ENCODE measurements around the gene KCNMA1. TPM values are rescaled to one million over a fixed set of nuclear protein-coding genes. Genes with fewer than 3 reads are reported as not detected.

KCNMA1 gene
- total RNA-seq, 1 experiment from 2014 or later, result 0.45 TPM

- Mint-ChIP-seq H3K4me1 (ENCODE audit: low read depth, unreplicated experiment) (no peaks in the 10 kb centered on the region), H3K27me3 (ENCODE audit: unreplicated experiment) (peaks cover 32% of the 10 kb centered on the region), H3K36me3 (ENCODE audit: insufficient read depth, unreplicated experiment) (no peaks in the 10 kb centered on the region), H3K27ac (ENCODE audit: unreplicated experiment) (no peak overlapping the region), H3K4me3 (ENCODE audit: low read depth, unreplicated experiment) (no peak overlapping the region), H3K9me3 (ENCODE audit: low read depth, unreplicated experiment) (no peaks in the 10 kb centered on the region)
- CTCF ChIA-PET, result no interaction called here
- no peak for DNase-seq
- intact Hi-C loops (cut with micrococcal nuclease; ENCODE audit: unreplicated experiment), result no loop called here
- TF ChIP-seq CTCF (IDR thresholded peaks at IDR 0.05; ENCODE audit: unreplicated experiment), result no peak
- BruUV-seq (replicated peaks), result no TSS peak
Observed at GRCh38 chr10:77022671-77023070, 614.9 kb downstream of the KCNMA1 start.

DNA sequence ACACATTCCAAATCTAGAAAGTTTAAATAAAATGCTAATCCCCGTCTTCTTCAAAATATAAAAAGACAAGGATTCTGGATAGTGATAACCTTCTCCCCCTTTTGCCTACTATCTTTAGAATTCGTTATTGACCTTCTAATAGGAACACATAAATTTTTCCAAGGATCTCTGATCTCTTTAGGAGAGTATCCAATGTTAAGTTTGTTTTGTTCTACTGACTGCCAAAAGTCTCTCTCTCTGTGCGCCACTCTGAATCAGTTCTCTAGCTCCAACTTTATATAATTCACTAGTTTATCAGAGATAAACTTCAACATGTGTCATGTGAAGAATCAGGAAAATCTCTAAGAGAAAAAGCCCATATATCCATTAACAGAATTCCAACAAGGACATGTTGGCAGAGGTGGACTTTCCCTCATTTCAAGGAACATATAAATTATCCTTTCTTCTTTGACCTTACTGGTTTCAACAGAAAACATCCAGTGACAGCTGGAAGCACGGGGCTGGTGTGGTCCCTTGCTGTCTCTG is 615.6 kb downstream of the KCNMA1 start:
- DNase-seq, result no peak
- H3K27ac Mint-ChIP-seq (ENCODE audit: unreplicated experiment), result no peak overlapping the region
- peaks cover 32% of the 10 kb centered on the region for H3K27me3 Mint-ChIP-seq (ENCODE audit: unreplicated experiment)
- CTCF ChIA-PET, result no interaction called here
- H3K36me3 Mint-ChIP-seq (ENCODE audit: insufficient read depth, unreplicated experiment), result no peaks in the 10 kb centered on the region
- H3K9me3 Mint-ChIP-seq (ENCODE audit: low read depth, unreplicated experiment), result no peaks in the 10 kb centered on the region
- no peaks in the 10 kb centered on the region for H3K4me1 Mint-ChIP-seq (ENCODE audit: low read depth, unreplicated experiment)
- intact Hi-C loops (cut with micrococcal nuclease; ENCODE audit: unreplicated experiment), result no loop called here
- TF ChIP-seq CTCF (IDR thresholded peaks at IDR 0.05; ENCODE audit: unreplicated experiment), result no peak
- no TSS peak for BruUV-seq (replicated peaks)
- H3K4me3 Mint-ChIP-seq (ENCODE audit: low read depth, unreplicated experiment), result no peak overlapping the region

GRCh38 chr10:77020426-77021040 is 617.1 kb downstream of the KCNMA1 start:
- no TSS peak for BruUV-seq (replicated peaks)
- intact Hi-C loops (cut with micrococcal nuclease; ENCODE audit: unreplicated experiment), result no loop called here
- Mint-ChIP-seq H3K27me3 (ENCODE audit: unreplicated experiment) (peaks cover 44% of the 10 kb centered on the region), H3K9me3 (ENCODE audit: low read depth, unreplicated experiment) (no peaks in the 10 kb centered on the region), H3K36me3 (ENCODE audit: insufficient read depth, unreplicated experiment) (no peaks in the 10 kb centered on the region), H3K4me3 (ENCODE audit: low read depth, unreplicated experiment) (no peak overlapping the region), H3K27ac (ENCODE audit: unreplicated experiment) (no peak overlapping the region), H3K4me1 (ENCODE audit: low read depth, unreplicated experiment) (no peaks in the 10 kb centered on the region)
- no peak for TF ChIP-seq CTCF (IDR thresholded peaks at IDR 0.05; ENCODE audit: unreplicated experiment)
- CTCF ChIA-PET, result no interaction called here
- no peak for DNase-seq

DNA sequence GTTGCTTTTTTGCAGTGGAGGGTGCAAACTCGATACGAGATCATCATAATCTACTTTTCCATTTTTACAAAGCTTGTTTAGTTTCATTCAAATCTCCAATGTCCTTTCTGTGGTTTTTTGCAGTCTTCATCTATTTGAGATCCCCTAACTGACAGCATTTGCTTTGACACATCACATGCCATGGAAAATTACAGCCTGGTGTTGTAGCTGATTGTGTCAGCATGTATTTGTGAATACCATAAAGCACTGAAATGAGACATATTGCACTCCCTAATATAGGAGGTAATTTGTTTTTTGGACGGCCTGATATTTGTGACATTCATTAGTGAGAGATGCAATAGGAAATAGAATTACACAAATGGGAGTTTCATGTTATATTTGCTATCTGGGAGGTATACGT is 620.8 kb downstream of the KCNMA1 start:
- no peaks in the 10 kb centered on the region for H3K36me3 Mint-ChIP-seq (ENCODE audit: insufficient read depth, unreplicated experiment)
- H3K4me3 Mint-ChIP-seq (ENCODE audit: low read depth, unreplicated experiment), result no peak overlapping the region
- no peak for DNase-seq
- H3K27ac Mint-ChIP-seq (ENCODE audit: unreplicated experiment), result no peak overlapping the region
- intact Hi-C loops (cut with micrococcal nuclease; ENCODE audit: unreplicated experiment), result no loop called here
- H3K4me1 Mint-ChIP-seq (ENCODE audit: low read depth, unreplicated experiment), result no peaks in the 10 kb centered on the region
- TF ChIP-seq CTCF (IDR thresholded peaks at IDR 0.05; ENCODE audit: unreplicated experiment), result no peak
- H3K9me3 Mint-ChIP-seq (ENCODE audit: low read depth, unreplicated experiment), result no peaks in the 10 kb centered on the region
- CTCF ChIA-PET, result no interaction called here
- BruUV-seq (replicated peaks), result no TSS peak
- peaks cover 23% of the 10 kb centered on the region for H3K27me3 Mint-ChIP-seq (ENCODE audit: unreplicated experiment)
